ENCODE results near the gene PLB1. TPM values are rescaled to one million over a fixed set of nuclear protein-coding genes. Genes with fewer than 3 reads are reported as not detected.

The PLB1 gene
- total RNA-seq, 4 donors from 2014 or later: 6.3 to 15.4 (median 10.9) TPM

GRCh38 chr2:28642796-28643195 lies 146.9 kb downstream of the PLB1 start:
- no peak for TF ChIP-seq CTCF (IDR thresholded peaks at IDR 0.05)
- DNase-seq (ENCODE audit: low spot score) (no peak), ATAC-seq (ENCODE audit: low FRiP score) (no peak)

DNA sequence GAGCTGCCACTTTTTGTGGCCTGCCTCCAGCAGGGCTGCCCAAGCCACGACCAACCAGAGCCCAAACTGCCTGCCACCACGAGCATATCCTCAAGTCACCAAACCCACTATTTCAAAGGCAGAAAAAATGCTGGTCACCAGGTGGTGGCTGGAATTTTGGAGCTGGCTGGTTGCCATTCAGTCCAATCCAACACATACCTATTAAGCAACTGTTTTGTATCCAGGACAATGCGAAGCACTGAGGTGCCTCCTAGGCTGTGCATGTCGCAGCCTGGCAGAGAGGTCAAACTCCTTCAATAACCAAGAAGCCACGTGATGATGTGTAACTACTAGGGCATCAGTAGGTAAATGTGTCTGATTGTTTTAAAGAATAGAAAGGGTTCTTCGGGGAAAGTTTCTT lies 147.5 kb downstream of the PLB1 start:
- no peak for TF ChIP-seq CTCF (IDR thresholded peaks at IDR 0.05)
- ATAC-seq (ENCODE audit: low FRiP score) (peak; percentile 24), DNase-seq (ENCODE audit: low spot score) (no peak)

- no peak for TF ChIP-seq CTCF (IDR thresholded peaks at IDR 0.05)
- ATAC-seq (ENCODE audit: low FRiP score): peak; percentile 82
- DNase-seq (ENCODE audit: low spot score): no peak
Measured at GRCh38 chr2:28643911-28644334, 148.1 kb downstream of the PLB1 start.

DNA sequence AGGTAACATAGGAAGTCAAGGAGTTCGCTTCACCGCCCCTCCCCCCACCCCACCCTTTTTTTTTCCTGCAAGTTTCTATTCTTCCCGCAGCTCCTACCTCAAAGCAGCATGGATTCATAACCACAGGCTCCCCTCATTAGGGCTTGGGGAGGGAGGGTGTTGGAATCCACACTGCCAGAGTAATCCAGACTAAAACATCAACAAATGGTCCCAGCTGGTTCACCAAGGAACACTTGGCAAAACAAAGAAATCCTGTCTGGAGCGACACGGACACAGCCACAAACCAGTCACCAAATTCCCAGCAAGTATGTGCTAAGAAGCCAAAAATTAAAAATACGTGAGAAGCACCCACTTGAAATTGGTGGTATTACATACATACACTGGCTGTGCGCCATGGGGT lies 148.9 kb downstream of the PLB1 start:
- DNase-seq (ENCODE audit: low spot score): no peak
- TF ChIP-seq CTCF (IDR thresholded peaks at IDR 0.05): no peak
- no peak for ATAC-seq (ENCODE audit: low FRiP score)

GRCh38 chr2:28645553-28645952 lies 149.7 kb downstream of the PLB1 start:
- no peak for DNase-seq (ENCODE audit: low spot score)
- TF ChIP-seq CTCF (IDR thresholded peaks at IDR 0.05): no peak
- ATAC-seq (ENCODE audit: low FRiP score): no peak

DNA sequence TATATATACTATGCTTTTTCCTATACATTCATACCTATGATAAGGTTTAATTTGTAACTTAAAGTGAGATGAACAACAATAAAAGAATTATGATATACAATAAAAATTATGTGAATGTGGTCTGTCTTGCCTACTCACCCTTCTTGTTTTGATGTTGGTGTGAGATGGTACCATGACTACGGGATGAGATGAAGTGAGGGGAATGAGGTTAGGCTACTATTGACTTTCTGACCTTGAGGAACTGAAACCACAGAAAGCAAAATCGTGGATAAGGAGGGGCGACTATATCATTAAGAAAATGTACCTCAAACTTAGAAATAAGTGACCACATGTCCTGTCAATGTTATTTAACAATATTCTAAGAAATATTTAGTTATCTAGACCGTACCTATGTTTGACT lies 151.8 kb downstream of the PLB1 start:
- ATAC-seq (ENCODE audit: low FRiP score) (no peak), DNase-seq (ENCODE audit: low spot score) (no peak)
- no peak for TF ChIP-seq CTCF (IDR thresholded peaks at IDR 0.05)

GRCh38 chr2:28648147-28648546 lies 152.3 kb downstream of the PLB1 start:
- TF ChIP-seq CTCF (IDR thresholded peaks at IDR 0.05): no peak
- ATAC-seq (ENCODE audit: low FRiP score): no peak
- no peak for DNase-seq (ENCODE audit: low spot score)

Measured in omental fat pad (tissue), 4 donors.